ENCODE results near the gene FHOD3.

Gene FHOD3

GRCh38 chr18:36532394-36532793, 234.9 kb downstream of the FHOD3 start:
- TF ChIP-seq RAD21 (IDR thresholded peaks at IDR 0.05; ENCODE audit: low read depth), result no peak

- TF ChIP-seq FOXM1 (IDR thresholded peaks at IDR 0.05; ENCODE audit: borderline replicate concordance, low read depth) (no peak), TAF1 (IDR thresholded peaks at IDR 0.05; ENCODE audit: low read depth) (no peak), TCF12 (IDR thresholded peaks at IDR 0.05; ENCODE audit: low read depth) (no peak), RAD21 (IDR thresholded peaks at IDR 0.05; ENCODE audit: low read depth) (no peak), CEBPB (IDR thresholded peaks at IDR 0.05) (no peak), MAX (IDR thresholded peaks at IDR 0.05) (no peak), CREB1 (IDR thresholded peaks at IDR 0.05; ENCODE audit: low read depth) (no peak), REST (IDR thresholded peaks at IDR 0.05; ENCODE audit: low read depth) (no peak), USF1 (IDR thresholded peaks at IDR 0.05) (no peak), NFIC (IDR thresholded peaks at IDR 0.05) (no peak), TEAD4 (IDR thresholded peaks at IDR 0.05) (no peak), EGR1 (IDR thresholded peaks at IDR 0.05) (no peak), EP300 (IDR thresholded peaks at IDR 0.05; ENCODE audit: borderline replicate concordance) (no peak)
Observed at GRCh38 chr18:36532815-36533214, 235.3 kb downstream of the FHOD3 start.

- no peak for TF ChIP-seq EGR1 (IDR thresholded peaks at IDR 0.05)
- TF ChIP-seq MAX (IDR thresholded peaks at IDR 0.05), result no peak
- no peak for TF ChIP-seq CEBPB (IDR thresholded peaks at IDR 0.05)
- no peak for TF ChIP-seq TCF12 (IDR thresholded peaks at IDR 0.05; ENCODE audit: low read depth)
- TF ChIP-seq REST (IDR thresholded peaks at IDR 0.05; ENCODE audit: low read depth), result no peak
- no peak for TF ChIP-seq FOXM1 (IDR thresholded peaks at IDR 0.05; ENCODE audit: borderline replicate concordance, low read depth)
Observed at GRCh38 chr18:36533446-36534153, 236.1 kb downstream of the FHOD3 start.

- TF ChIP-seq FOXM1 (IDR thresholded peaks at IDR 0.05; ENCODE audit: borderline replicate concordance, low read depth), result no peak
- TF ChIP-seq NFIC (IDR thresholded peaks at IDR 0.05), result no peak
Observed at GRCh38 chr18:36534154-36534688, 236.7 kb downstream of the FHOD3 start.

- TF ChIP-seq CEBPB (IDR thresholded peaks at IDR 0.05) (no peak), RAD21 (IDR thresholded peaks at IDR 0.05; ENCODE audit: low read depth) (no peak), REST (IDR thresholded peaks at IDR 0.05; ENCODE audit: low read depth) (no peak), CREB1 (IDR thresholded peaks at IDR 0.05; ENCODE audit: low read depth) (no peak), USF1 (IDR thresholded peaks at IDR 0.05) (no peak), MAX (IDR thresholded peaks at IDR 0.05) (no peak), ZBTB7A (IDR thresholded peaks at IDR 0.05; ENCODE audit: low read depth) (no peak), EGR1 (IDR thresholded peaks at IDR 0.05) (no peak), YY1 (IDR thresholded peaks at IDR 0.05; ENCODE audit: low read depth) (no peak), NFIC (IDR thresholded peaks at IDR 0.05) (no peak), FOXM1 (IDR thresholded peaks at IDR 0.05; ENCODE audit: borderline replicate concordance, low read depth) (no peak)
Observed at GRCh38 chr18:36535202-36535935, 237.9 kb downstream of the FHOD3 start.

All from Ishikawa (cell line).